GM10266 (cell line): ENCODE data around the gene CKAP2L.

Experiments used
- DNase-seq: peaks from one replicate; pipeline ENCODE4 v3.0.0; 2012; ENCODE audit errors: extremely low spot score
- TF ChIP-seq, protein P1 (sequence below): IDR thresholded peaks from 2 replicates; pipeline ENCODE4 v1.5.1; 2012; ENCODE audit warnings: mild to moderate bottlenecking, low read depth; ENCODE audit not compliant: control insufficient read depth, insufficient read depth; ENCODE audit errors: missing control alignments

The CKAP2L gene

GRCh38 chr2:112692918-112693317, 71.5 kb downstream of the CKAP2L start:
- no peak for DNase-seq
- TF ChIP-seq, protein P1, sequence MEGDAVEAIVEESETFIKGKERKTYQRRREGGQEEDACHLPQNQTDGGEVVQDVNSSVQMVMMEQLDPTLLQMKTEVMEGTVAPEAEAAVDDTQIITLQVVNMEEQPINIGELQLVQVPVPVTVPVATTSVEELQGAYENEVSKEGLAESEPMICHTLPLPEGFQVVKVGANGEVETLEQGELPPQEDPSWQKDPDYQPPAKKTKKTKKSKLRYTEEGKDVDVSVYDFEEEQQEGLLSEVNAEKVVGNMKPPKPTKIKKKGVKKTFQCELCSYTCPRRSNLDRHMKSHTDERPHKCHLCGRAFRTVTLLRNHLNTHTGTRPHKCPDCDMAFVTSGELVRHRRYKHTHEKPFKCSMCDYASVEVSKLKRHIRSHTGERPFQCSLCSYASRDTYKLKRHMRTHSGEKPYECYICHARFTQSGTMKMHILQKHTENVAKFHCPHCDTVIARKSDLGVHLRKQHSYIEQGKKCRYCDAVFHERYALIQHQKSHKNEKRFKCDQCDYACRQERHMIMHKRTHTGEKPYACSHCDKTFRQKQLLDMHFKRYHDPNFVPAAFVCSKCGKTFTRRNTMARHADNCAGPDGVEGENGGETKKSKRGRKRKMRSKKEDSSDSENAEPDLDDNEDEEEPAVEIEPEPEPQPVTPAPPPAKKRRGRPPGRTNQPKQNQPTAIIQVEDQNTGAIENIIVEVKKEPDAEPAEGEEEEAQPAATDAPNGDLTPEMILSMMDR = no peak

DNA sequence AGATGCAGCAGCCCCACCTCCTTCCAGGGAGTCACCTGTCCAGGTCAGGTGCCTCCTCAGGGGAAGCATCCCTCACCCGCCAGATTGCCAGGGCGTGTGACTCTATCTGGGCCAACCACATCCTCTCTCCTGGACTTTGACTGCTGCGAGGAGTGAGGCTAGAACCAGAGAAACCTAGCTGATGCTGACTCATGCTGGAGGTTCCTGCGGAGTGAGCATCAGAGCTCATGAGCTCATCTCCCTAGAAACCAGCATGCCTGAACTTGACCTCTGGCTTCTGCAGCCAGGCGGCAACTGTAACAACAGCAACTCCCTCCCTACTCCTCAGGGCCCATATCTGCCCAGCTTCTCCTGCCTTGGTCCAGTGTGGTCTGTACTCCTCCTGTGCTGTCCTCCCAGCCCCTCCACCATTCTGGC, 71.9 kb downstream of the CKAP2L start:
- peak; percentile 74 for DNase-seq

DNA sequence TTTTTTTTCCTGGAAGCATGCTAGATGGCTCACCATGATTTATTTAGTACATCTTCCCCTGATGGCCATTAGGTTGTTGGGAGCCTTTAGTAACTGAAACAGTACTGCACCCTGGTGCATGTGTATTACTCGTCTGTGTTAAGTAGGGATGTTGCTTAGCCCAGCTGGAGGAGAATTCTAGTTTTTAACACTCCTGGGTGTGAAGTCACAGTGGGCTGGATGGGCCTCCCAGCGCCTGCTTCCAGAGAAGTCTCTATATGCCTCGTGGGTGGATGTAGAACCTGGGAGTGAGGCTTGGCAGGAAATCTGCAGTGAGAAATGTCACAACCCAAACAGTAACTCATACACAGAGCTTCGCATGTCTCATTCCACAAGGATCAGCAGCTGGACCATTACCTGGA, 72.5 kb downstream of the CKAP2L start:
- DNase-seq = no peak
- TF ChIP-seq, protein P1 = no peak

More for the DNA sequence above, 71.9 kb downstream of the CKAP2L start:
- TF ChIP-seq, protein P1 = no peak

- peak; percentile 49 for DNase-seq
- TF ChIP-seq, protein P1 = peak; percentile 65
Measured at GRCh38 chr2:112690853-112691401, 73.5 kb downstream of the CKAP2L start.

GRCh38 chr2:112688086-112688880, 76.1 kb downstream of the CKAP2L start:
- DNase-seq = no peak
- TF ChIP-seq, protein P1 = no peak

- no peak for DNase-seq
- TF ChIP-seq, protein P1 = no peak
Measured at GRCh38 chr2:112687522-112687921, 76.9 kb downstream of the CKAP2L start.
